GM18505 (cell line): Measurements from ENCODE around the gene IDH3A.

Experiments used
- ATAC-seq: cut with Tn5 transposase; IDR thresholded peaks from one replicate; pipeline ENCODE4 v1.9.1; 2021; ENCODE audit not compliant: unreplicated experiment
- POLR2A ChIP-seq: IDR thresholded peaks from 4 replicates; pipeline ENCODE4 v1.6.1; 2011; ENCODE audit warnings: borderline replicate concordance; ENCODE audit not compliant: insufficient read depth, insufficient read length; ENCODE audit errors: extremely low read depth

IDH3A gene

DNA sequence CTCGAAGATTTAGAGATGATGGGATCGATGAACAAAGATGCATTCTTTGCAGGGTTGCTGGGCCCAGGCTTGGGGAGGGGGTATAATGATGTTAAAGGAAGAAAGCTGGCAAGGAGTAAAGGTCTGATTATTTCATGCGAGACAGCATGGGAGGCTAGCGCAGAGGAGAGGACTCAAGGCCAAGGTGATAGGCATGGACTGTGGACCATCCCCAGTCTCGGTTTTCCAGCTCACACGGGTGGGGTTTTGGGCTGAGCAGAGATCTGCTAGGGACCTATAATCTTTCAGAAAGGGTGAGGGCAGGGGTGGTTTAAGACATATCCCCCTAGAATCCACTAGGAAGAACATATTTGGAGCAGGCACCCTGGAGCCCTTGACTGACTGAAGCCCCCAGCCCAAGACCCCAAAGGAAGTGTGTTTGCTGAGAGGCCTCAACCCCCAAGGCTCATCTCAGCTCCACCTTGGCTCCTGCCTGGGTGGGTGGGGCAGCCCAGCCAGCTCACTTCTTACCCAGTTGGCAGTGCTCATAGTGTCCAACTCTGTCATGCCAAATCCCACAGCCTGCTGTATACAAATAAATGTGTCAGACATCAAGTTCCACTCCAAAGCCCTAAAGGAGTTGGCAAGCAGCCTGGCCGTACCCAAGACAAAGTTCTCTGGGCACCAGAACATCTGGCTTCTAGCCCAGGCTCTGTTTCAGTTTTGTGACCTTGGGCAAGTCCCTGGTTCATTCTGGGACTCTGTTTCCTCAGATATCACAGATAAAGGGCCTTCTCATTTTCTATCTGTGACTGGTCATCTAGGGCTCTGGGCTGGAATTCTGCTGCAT is 67.3 kb downstream of the IDH3A start:
- no peak for TF ChIP-seq POLR2A
- no peak for ATAC-seq

DNA sequence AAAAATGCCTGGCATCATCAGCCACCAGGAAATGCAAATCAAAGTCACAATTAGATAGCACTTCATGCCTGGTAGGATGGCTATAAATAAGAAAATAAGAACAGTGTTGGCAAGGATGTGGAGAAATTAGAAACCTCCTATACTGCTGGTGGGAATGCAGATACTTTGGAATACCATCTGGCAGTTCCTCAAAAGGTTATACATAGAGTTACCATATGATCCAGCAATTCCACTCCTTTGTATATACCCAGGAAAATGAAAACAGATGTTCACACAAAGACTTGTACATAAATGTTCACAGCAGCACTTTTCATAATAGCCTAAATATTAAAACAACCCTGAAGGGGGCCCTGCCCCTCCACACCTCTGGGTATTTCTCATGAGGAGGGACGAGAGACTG is 71.6 kb downstream of the IDH3A start:
- no peak for ATAC-seq
- TF ChIP-seq POLR2A: no peak
